Parathyroid adenoma (tissue), 2 donors: ENCODE measurements around the gene CLIP1.
"Not testable (repeated sequence)": the region's sequence is repeated elsewhere in the genome, so short reads cannot be mapped to it uniquely, and the experiment has no call there.

ENCODE experiments used
- H2AFZ ChIP-seq: fragments of 300-600 bp; sonication (generic); one replicate; pipeline ENCODE4 v1.7.0; 2017; ENCODE audit warnings: antibody characterized with exemption, mild to moderate bottlenecking
- H3K27ac ChIP-seq: fragments of 300-600 bp; sonication (generic); one replicate; pipeline ENCODE4 v1.7.0; 2017
- H3K27me3 ChIP-seq: fragments of 300-600 bp; sonication (generic); one replicate; pipeline ENCODE4 v1.7.0; 2017; ENCODE audit warnings: low read length; ENCODE audit not compliant: control insufficient read depth, insufficient read depth
- H3K36me3 ChIP-seq: fragments of 300-600 bp; sonication (generic); one replicate; pipeline ENCODE4 v1.7.0; 2017; ENCODE audit warnings: low read length; ENCODE audit not compliant: control insufficient read depth, insufficient read depth
- H3K4me1 ChIP-seq: fragments of 300-600 bp; sonication (generic); one replicate; pipeline ENCODE4 v1.7.0; 2017; ENCODE audit warnings: control low read depth
- H3K4me2 ChIP-seq: fragments of 300-600 bp; sonication (generic); one replicate; pipeline ENCODE4 v1.7.0; 2017; ENCODE audit warnings: low read length
- H3K4me3 ChIP-seq: fragments of 300-600 bp; sonication (generic); one replicate; pipeline ENCODE4 v1.7.0; 2017; ENCODE audit warnings: low read depth, low read length
- H3K79me2 ChIP-seq: fragments of 300-600 bp; sonication (generic); one replicate; pipeline ENCODE4 v1.7.0; 2017; ENCODE audit warnings: control low read depth
- H3K9ac ChIP-seq: fragments of 300-600 bp; sonication (generic); one replicate; pipeline ENCODE4 v1.7.0; 2017; ENCODE audit warnings: mild to moderate bottlenecking
- H3K9me3 ChIP-seq: fragments of 300-600 bp; sonication (generic); one replicate; pipeline ENCODE4 v1.7.0; 2017; ENCODE audit warnings: low read length; ENCODE audit not compliant: control insufficient read depth
- CTCF ChIP-seq: fragments of 300-600 bp; sonication (generic); IDR thresholded peaks from one replicate; pipeline ENCODE4 v1.7.0; 2017; ENCODE audit warnings: antibody characterized with exemption, mild to moderate bottlenecking
- donor health status: primary hyperparathyroidism.

CLIP1 gene

GRCh38 chr12:122382919-122383350 is 39.5 kb downstream of the CLIP1 start:
- Histone ChIP-seq H3K79me2 (peaks cover 32% of the 10 kb centered on the region), H3K27me3 (no peaks in the 10 kb centered on the region), H3K4me3 (no peak overlapping the region), H3K36me3 (no peaks in the 10 kb centered on the region), H2AFZ (no peak overlapping the region), H3K4me2 (no peak overlapping the region), H3K27ac (no peak overlapping the region), H3K9me3 (no peaks in the 10 kb centered on the region), H3K9ac (no peak overlapping the region), H3K4me1 (no peaks in the 10 kb centered on the region)
- TF ChIP-seq CTCF: no peak

- Histone ChIP-seq H3K4me1 (no peaks in the 10 kb centered on the region), H3K4me2 (no peak overlapping the region), H3K79me2 (peaks cover 24% of the 10 kb centered on the region), H3K4me3 (no peak overlapping the region), H3K36me3 (no peaks in the 10 kb centered on the region), H2AFZ (no peak overlapping the region), H3K9ac (no peak overlapping the region), H3K27me3 (no peaks in the 10 kb centered on the region), H3K27ac (no peak overlapping the region), H3K9me3 (no peaks in the 10 kb centered on the region)
- TF ChIP-seq CTCF: no peak
Measured at GRCh38 chr12:122381021-122381420, 41.4 kb downstream of the CLIP1 start.

GRCh38 chr12:122376751-122377150 is 45.7 kb downstream of the CLIP1 start:
- not testable (repeated sequence) for H2AFZ ChIP-seq, H3K27me3 ChIP-seq, H3K36me3 ChIP-seq, H3K9me3 ChIP-seq, H3K4me3 ChIP-seq, H3K4me1 ChIP-seq, H3K79me2 ChIP-seq, H3K4me2 ChIP-seq, H3K9ac ChIP-seq, H3K27ac ChIP-seq

DNA sequence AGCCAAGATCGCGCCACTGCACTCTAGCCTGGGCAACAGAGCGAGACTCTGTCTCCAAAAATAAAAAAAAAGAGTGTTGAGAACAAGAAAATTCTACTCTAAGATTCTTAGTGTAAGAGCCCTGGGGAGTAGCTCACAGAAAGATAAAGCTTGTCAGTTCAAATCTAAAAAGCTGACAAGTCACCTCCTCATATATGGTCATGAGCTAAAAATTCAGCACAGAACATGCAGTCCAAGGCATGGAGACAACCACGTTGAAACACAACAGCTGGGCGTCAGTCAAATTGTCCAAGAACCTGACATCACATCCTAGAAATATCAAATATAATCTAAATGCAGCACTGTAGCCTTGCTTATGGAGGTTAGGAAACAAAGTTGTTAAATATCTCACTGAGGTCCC is 47.8 kb downstream of the CLIP1 start:
- TF ChIP-seq CTCF: no peak
- no peak overlapping the region for H2AFZ ChIP-seq
- H3K36me3 ChIP-seq: no peaks in the 10 kb centered on the region
- no peak overlapping the region for H3K27ac ChIP-seq
- no peaks in the 10 kb centered on the region for H3K4me1 ChIP-seq
- H3K9me3 ChIP-seq: no peaks in the 10 kb centered on the region
- no peak overlapping the region for H3K9ac ChIP-seq
- H3K27me3 ChIP-seq: no peaks in the 10 kb centered on the region
- no peak overlapping the region for H3K4me3 ChIP-seq
- peaks cover 22% of the 10 kb centered on the region for H3K79me2 ChIP-seq
- H3K4me2 ChIP-seq: no peak overlapping the region

DNA sequence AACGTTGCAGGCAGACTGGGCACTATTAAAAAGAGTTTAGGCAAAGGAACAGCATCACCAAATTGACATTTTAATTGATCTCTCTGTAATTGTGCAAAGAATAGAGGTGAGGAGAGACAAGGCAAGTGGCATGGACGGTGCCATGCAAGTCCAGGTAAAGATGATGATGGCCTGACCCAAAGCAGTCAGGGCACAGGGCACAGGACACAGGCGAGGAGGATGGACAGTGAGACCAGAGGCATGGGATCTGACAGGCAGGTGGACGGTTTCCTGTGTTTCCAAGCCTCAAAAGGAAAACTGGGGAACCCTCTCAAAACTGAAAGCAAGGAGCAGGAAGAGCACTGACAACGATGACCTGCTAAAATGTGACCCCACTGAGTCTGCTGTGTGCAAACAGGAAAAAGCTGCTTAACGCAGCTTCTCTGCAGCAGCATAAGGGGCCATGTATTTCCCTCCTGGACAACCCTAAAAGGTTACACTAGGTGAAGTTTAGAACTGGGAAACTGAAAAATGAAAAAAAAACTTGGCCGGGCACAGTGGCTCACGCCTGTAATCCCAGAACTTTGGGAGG is 50.9 kb downstream of the CLIP1 start:
- no peaks in the 10 kb centered on the region for H3K36me3 ChIP-seq

More for the DNA sequence above, 50.9 kb downstream of the CLIP1 start:
- H3K4me1 ChIP-seq: peaks cover 1% of the 10 kb centered on the region
- no peak overlapping the region for H3K9ac ChIP-seq
- H3K9me3 ChIP-seq: no peaks in the 10 kb centered on the region
- H2AFZ ChIP-seq: no peak overlapping the region
- TF ChIP-seq CTCF: no peak
- H3K79me2 ChIP-seq: peaks cover 44% of the 10 kb centered on the region
- no peaks in the 10 kb centered on the region for H3K27me3 ChIP-seq
- no peak overlapping the region for H3K27ac ChIP-seq
- H3K4me2 ChIP-seq: no peak overlapping the region
- H3K4me3 ChIP-seq: no peak overlapping the region
